Suppressor macrophage treated with lipopolysaccharide for 1 hour (primary cell): ENCODE results near the gene POU2AF3.

ENCODE experiments used
- DNase-seq, 3 donors: peaks; one replicate each; pipeline ENCODE4 v3.0.0-alpha.2; 2020 to 2022

Gene POU2AF3

GRCh38 chr11:111353776-111354600 is 55.6 kb downstream of the POU2AF3 start:
- no peak for DNase-seq

- no peak for DNase-seq
Measured at GRCh38 chr11:111354601-111354891, 56.2 kb downstream of the POU2AF3 start.

- no peak for DNase-seq
Measured at GRCh38 chr11:111355101-111355500, 56.8 kb downstream of the POU2AF3 start.

- no peak for DNase-seq
Measured at GRCh38 chr11:111355956-111356659, 57.8 kb downstream of the POU2AF3 start.

GRCh38 chr11:111356660-111357048 is 58.3 kb downstream of the POU2AF3 start:
- no peak for DNase-seq

GRCh38 chr11:111357150-111358037 is 59.0 kb downstream of the POU2AF3 start:
- no peak for DNase-seq
